HG02623 (cell line): ENCODE data around the gene TNNT3.

Source experiments
- ATAC-seq: cut with Tn5 transposase; IDR thresholded peaks from one replicate; pipeline ENCODE4 v1.9.1; 2021; ENCODE audit warnings: moderate library complexity; ENCODE audit not compliant: unreplicated experiment

Gene TNNT3

DNA sequence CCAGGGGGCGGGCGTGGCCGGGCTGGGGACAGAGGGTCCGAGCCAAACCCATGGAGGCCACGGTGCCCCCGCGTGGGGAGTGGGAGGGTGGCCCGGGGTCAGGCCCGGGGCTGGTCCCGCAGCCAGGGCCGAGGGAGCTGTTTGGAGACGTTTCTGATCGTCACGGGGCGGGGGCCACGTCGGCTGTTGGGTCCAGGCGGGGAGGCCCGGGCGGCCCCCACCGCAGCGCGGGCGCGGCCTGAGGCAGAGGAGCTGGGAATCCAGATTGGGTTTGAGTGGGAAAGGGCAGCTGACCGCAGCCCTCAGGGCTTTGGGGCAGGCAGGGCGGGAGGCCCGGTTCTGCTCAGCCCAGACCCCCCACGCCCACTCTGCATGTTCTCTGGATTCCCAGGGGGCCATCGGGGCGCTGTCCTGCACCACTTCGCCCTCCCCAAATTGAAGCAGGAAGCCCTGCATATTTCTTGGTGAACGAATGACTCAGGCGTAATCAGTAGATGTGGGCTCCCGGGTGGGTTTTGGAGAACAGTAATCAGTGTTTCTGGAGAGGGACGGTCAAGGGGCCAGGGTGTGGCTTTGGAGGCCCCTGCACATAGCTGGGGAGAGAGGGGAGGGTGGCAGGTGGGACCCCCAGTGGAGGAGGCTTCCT, 28.2 kb downstream of the TNNT3 start:
- no peak for ATAC-seq

- no peak for ATAC-seq
Observed at GRCh38 chr11:1948389-1948788, 28.9 kb downstream of the TNNT3 start.

GRCh38 chr11:1949302-1949701, 29.8 kb downstream of the TNNT3 start:
- ATAC-seq, result no peak

DNA sequence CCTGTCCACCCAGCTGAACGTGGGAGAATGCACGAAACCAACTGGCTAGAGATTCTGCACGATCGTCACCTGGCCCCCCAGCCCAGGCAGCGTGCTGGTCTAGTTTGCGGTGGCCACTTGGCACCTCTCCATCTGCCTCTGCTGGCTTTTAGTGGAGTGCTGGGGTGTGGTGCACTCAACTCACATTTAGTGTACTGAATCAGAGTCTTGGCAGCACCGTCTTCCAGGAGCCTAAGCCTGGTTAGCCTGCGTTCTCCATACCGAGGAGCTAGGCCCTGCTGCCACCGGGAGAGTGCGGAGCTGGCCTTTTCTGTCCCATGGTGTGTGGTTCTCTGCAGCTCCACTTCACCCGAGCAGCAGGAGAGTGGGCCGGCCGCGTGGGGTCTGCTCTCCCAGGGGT, 30.4 kb downstream of the TNNT3 start:
- ATAC-seq, result no peak

DNA sequence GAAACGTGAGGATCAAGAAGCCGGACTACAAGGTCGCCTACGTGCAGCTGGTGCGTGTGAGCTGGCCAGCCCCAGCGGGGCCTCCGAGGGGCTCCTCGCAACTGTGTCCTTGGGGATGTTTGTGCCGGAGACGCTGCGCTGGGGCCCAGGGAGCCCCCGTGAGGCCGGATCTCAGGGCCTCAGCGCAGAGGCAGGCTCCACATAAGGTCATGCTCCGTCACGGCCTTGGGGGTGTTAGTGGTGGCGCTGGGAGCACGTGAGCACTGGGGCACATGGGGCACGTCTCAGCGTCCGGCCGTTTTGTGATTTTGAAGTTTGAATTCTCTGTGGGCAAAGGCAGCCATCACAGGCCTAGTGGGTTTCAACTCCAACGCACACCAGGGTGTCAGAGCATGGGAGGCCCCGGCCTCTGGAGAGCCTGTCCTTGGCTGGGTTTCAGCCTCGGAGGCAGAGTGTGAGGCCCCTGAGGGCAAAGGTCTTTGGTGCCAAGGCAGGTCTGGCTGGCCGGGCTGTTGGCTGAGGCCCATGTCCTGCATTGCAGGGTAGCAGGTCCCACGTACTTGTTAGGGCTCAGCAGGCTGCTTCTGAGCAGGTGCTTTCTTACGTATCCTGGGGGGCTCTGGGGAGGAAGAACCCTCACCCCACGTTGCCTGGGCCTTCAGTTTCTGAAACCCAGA, 33.4 kb downstream of the TNNT3 start:
- no peak for ATAC-seq

DNA sequence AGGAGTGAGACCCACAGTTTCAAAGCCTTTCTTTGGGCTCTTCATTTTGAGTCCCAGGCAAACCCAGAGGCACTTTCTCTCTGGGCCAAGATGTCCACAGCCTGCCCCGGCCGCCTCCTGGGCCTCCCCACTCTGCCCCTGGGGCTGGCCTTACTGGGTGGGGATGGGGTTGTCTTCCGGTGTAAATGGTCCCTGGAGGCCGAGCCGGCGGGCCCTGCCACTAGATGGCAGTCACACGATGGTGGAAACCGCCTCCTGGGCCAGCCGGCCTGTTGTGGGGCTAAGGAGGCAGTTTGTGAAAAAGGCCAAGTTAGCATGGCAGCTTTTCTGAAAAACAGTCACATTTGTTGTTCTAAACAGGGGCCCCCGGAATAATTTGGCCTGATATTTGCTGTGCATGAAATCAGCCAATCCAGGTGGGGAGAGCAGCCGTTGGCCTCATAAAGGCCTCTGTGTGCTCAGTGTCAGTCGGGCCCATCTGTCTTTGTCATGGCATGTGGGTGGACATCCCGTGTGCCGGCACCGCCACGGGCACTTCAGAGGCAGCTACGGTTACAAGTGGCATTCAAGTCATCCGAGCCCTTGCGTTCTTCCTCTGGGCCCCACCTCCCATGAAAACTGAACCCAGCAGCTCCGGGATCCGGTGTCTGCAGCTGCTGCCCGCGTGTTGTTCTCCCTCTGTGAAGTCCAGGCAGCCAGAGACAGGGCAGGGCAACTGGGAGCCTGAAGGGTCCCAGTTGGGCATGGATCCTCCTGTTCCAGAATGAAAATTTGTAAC, 34.2 kb downstream of the TNNT3 start:
- no peak for ATAC-seq

DNA sequence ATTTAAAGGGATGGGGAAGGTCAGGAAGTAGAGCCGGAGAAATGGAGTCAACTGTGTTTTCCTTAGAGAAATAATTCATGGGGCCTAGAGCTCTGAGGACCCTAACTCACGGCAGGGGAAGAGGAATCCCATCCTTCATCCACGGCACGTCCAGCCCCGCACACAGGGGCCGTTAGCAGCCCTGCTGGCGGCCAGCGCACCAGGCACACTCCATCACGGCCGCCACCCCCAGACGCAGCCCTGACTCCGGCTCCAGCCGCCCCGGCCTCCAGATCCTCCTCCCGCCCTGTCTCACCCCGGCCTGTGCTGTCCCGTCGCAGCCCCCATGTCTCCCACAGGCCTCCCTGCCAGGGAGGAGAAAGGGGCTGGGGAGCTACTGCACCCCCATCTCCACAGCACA, 38.9 kb downstream of the TNNT3 start:
- no peak for ATAC-seq

- no peak for ATAC-seq
Observed at GRCh38 chr11:1959786-1960185, 40.3 kb downstream of the TNNT3 start.

GRCh38 chr11:1963864-1964263, 44.4 kb downstream of the TNNT3 start:
- no peak for ATAC-seq

GRCh38 chr11:1964348-1964747, 44.8 kb downstream of the TNNT3 start:
- no peak for ATAC-seq

GRCh38 chr11:1964955-1965354, 45.5 kb downstream of the TNNT3 start:
- no peak for ATAC-seq

DNA sequence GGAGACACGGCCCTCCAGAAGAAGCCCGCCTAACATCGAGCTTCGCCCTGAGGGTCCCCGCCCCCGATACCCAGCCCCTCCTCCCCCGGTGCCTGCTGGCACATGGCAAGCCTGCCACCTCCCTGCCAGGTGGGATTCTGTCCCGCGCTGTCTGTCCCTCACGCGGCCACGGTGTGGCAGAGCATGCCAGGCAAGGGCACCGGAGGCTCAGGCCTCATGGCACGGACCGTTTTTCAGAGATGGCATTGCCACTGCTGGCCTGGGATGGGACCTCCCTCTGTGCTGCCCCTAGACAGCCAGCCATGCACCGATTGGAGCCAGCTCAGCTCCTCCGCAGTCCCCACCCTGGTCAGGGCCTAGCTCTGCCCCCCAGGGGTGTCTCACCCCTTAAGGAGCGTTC, 47.0 kb downstream of the TNNT3 start:
- no peak for ATAC-seq

GRCh38 chr11:1967641-1968225, 48.2 kb downstream of the TNNT3 start:
- ATAC-seq, result no peak

- no peak for ATAC-seq
Observed at GRCh38 chr11:1968454-1969002, 49.0 kb downstream of the TNNT3 start.

GRCh38 chr11:1969035-1969434, 49.5 kb downstream of the TNNT3 start:
- no peak for ATAC-seq

- no peak for ATAC-seq
Observed at GRCh38 chr11:1969776-1970175, 50.3 kb downstream of the TNNT3 start.

DNA sequence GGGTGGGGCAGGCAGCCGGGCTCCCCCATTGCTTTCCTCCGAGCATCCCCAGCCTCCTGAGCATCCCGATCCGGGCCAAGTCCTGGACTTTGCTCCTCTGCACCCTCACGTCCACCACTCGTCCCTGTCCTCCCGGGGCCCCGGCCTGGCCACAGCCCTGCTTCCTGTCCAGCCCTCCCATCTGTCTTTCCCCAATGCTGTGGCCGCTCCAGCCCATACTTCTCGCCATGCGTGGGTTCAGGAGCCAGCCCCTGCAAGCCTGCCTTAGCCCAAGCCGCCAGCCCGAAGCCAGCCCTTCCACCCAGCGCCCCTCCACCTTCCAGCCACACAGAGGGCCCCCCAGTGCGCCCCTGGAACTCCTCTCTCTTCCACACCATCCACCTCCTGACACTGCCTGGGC, 51.5 kb downstream of the TNNT3 start:
- ATAC-seq, result no peak

DNA sequence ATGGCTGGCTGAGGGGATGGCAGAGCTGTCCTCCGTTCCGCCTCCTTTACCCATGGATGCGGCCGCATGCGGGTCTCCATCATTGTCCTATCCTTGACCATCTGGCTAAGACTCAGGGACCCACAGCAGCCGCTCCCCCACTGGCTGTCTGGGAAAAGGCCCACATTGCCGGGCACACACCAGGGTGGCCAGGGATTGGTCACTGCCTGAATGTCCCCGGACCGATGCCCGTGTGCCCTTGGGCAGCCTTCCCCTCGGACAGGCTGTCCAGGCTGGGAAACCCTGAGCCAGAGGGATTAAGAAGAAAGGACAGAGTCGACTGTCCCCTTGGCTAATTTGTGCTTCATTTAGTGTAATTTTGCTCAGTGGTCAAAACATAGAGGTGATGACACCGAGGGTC, 55.7 kb downstream of the TNNT3 start:
- ATAC-seq, result no peak

GRCh38 chr11:1978720-1979473, 59.4 kb downstream of the TNNT3 start:
- ATAC-seq, result no peak

GRCh38 chr11:1979607-1980006, 60.1 kb downstream of the TNNT3 start:
- no peak for ATAC-seq
